Caco-2 (cell line): Measurements from ENCODE around the gene SPTLC1. TPM values are rescaled to one million over a fixed set of nuclear protein-coding genes. Genes with fewer than 3 reads are reported as not detected.

Experiments
- BruUV-seq: library from RNA; stranded (reverse); fragments of 400-500 nt; replicated peaks from 2 replicates; lab custom pipeline; 2021; lab: Mats Ljungman, UMichigan
- CTCF ChIA-PET: fragments of 300-600 bp; sonication (Branson Sonifier 250); formaldehyde crosslinking; loops from one replicate; lab custom pipeline; 2022; ENCODE audit warnings: antibody characterized with exemption; lab: Charles Lee
- POLR2A ChIA-PET: fragments of 300-600 bp; sonication (Branson Sonifier 250); formaldehyde crosslinking; loops from one replicate; lab custom pipeline; 2022; ENCODE audit warnings: antibody characterized with exemption; lab: Charles Lee
- DNase-seq, 2 experiments: peaks; one replicate each; pipeline versions ENCODE4 v3.0.0 to v3.0.0-alpha.2; 2020 to 2022
- H3K27me3 ChIP-seq: replicated peaks from 2 replicates; pipeline ENCODE4 v1.6.0; 2011; ENCODE audit warnings: low read length; ENCODE audit not compliant: control insufficient read depth, insufficient read depth
- H3K36me3 ChIP-seq: 2 replicates; pipeline ENCODE4 v1.5.1; 2011; ENCODE audit warnings: low read length; ENCODE audit not compliant: control insufficient read depth, insufficient read depth
- H3K4me1 ChIP-seq: fragments of 250-450 bp; sonication (Bioruptor Pico); 2 replicates; pipeline ENCODE4 v1.5.1; 2020; ENCODE audit warnings: mild to moderate bottlenecking
- H3K4me3 ChIP-seq: 2 replicates; pipeline ENCODE4 v1.5.1; 2011; ENCODE audit warnings: low read depth, mild to moderate bottlenecking, control low read depth, low read length
- H3K9me3 ChIP-seq: fragments of 250-450 bp; sonication (Bioruptor Pico); 2 replicates; pipeline ENCODE4 v1.5.1; 2020; ENCODE audit warnings: mild to moderate bottlenecking, moderate library complexity
- H3K27ac Mint-ChIP-seq: one replicate; pipeline ENCODE4 v1.8.0; 2022; ENCODE audit warnings: mixed read lengths; ENCODE audit not compliant: unreplicated experiment
- H3K27me3 Mint-ChIP-seq: one replicate; pipeline ENCODE4 v1.8.0; 2022; ENCODE audit warnings: mixed read lengths; ENCODE audit not compliant: insufficient read depth, unreplicated experiment
- H3K36me3 Mint-ChIP-seq: one replicate; pipeline ENCODE4 v1.8.0; 2022; ENCODE audit warnings: mild to moderate bottlenecking, mixed read lengths; ENCODE audit not compliant: insufficient read depth, unreplicated experiment
- H3K4me1 Mint-ChIP-seq: one replicate; pipeline ENCODE4 v1.8.0; 2022; ENCODE audit warnings: low read depth, mixed read lengths; ENCODE audit not compliant: unreplicated experiment
- H3K4me3 Mint-ChIP-seq: one replicate; pipeline ENCODE4 v1.8.0; 2022; ENCODE audit warnings: mild to moderate bottlenecking, moderate library complexity, mixed read lengths; ENCODE audit not compliant: unreplicated experiment
- H3K9me3 Mint-ChIP-seq: one replicate; pipeline ENCODE4 v1.8.0; 2022; ENCODE audit warnings: mixed read lengths; ENCODE audit not compliant: unreplicated experiment
- intact Hi-C: fragments of 100-400 bp; cut with micrococcal nuclease; formaldehyde crosslinking; loops from one replicate; pipeline ENCODE4 v1.10.0; 2022; ENCODE audit not compliant: unreplicated experiment
- total RNA-seq: library from RNA; stranded (reverse); gene quantifications from 2 replicates; pipeline ENCODE4 v1.2.3, GENCODE V29; 2022
- TF ChIP-seq, protein P1 (sequence below), 2 experiments: fragments of 200-600 bp in 1 of 2; IDR thresholded peaks; 1 replicate in 1 of 2; 2 replicates in 1 of 2; pipeline versions ENCODE4 v1.5.1 to v1.8.0; 2011 to 2022; ENCODE audit warnings: antibody characterized with exemption in 1 of 2, control low read depth in 1 of 2, inconsistent platforms in 1 of 2, low read depth in 1 of 2, low read length in 1 of 2, mild to moderate bottlenecking in 1 of 2, moderate library complexity in 1 of 2; ENCODE audit not compliant: insufficient read depth in 1 of 2, severe bottlenecking in 1 of 2, unreplicated experiment in 1 of 2

Gene SPTLC1
- total RNA-seq, 1 experiment from 2014 or later, result 43.6 TPM

DNA sequence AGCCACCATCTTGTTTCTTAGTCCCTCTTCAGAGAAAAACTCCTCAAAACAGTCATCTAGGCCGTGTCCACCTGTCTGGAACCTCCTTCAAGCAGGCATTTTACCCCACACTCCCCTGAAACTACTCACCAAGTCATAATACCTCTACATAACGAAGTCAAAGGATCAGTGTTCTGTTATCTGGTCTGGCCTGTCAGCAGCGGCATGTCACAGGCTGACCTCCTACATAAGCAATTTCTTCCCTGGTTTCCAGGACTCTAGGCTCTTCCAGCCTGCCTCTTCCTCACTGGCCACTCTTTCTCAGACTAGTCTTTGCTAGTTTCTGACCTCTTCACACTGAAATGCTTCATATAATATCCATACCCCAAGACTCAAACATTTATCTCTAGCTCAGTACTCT, 72.2 kb downstream of the SPTLC1 start:
- H3K27ac Mint-ChIP-seq, result peak overlapping the region; percentile 7

DNA sequence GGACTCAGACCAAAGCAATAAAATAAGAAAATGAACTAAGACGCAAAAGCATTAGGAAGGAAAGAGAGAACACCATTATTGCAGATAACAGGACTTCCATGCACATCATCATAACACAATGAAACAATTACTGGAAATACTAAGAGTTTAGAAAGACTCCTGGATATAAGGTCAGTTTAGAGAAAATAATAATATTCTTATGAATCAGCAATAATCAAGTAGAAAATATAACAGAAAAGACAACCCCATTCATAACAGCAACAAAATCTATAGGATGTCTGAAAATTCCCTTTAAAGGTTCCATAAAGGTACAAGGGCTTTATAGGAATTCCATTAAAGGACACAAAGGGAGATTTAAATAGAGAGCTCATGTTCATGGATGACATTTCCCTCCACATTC, 73.0 kb downstream of the SPTLC1 start:
- TF ChIP-seq, protein P1, sequence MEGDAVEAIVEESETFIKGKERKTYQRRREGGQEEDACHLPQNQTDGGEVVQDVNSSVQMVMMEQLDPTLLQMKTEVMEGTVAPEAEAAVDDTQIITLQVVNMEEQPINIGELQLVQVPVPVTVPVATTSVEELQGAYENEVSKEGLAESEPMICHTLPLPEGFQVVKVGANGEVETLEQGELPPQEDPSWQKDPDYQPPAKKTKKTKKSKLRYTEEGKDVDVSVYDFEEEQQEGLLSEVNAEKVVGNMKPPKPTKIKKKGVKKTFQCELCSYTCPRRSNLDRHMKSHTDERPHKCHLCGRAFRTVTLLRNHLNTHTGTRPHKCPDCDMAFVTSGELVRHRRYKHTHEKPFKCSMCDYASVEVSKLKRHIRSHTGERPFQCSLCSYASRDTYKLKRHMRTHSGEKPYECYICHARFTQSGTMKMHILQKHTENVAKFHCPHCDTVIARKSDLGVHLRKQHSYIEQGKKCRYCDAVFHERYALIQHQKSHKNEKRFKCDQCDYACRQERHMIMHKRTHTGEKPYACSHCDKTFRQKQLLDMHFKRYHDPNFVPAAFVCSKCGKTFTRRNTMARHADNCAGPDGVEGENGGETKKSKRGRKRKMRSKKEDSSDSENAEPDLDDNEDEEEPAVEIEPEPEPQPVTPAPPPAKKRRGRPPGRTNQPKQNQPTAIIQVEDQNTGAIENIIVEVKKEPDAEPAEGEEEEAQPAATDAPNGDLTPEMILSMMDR (IDR thresholded peaks at IDR 0.05; ENCODE audit: insufficient read depth in 1 of 2, low read depth in 1 of 2, low read length in 1 of 2, severe bottlenecking in 1 of 2, unreplicated experiment in 1 of 2), result no peak
- no peaks in the 10 kb centered on the region for H3K4me1 Mint-ChIP-seq
- no peak for DNase-seq
- BruUV-seq, result no TSS peak
- Histone ChIP-seq H3K4me1 (no peaks in the 10 kb centered on the region), H3K9me3 (peaks cover 4% of the 10 kb centered on the region; the same call in 1 of the 2 replicates), H3K36me3 (no peaks in the 10 kb centered on the region), H3K27me3 (no peaks in the 10 kb centered on the region), H3K4me3 (no peak overlapping the region)
- ChIA-PET CTCF (no interaction called here), POLR2A (no interaction called here)
- peaks cover 47% of the 10 kb centered on the region for H3K36me3 Mint-ChIP-seq
- peaks cover 23% of the 10 kb centered on the region for H3K9me3 Mint-ChIP-seq
- H3K4me3 Mint-ChIP-seq, result no peak overlapping the region
- no peak overlapping the region for H3K27ac Mint-ChIP-seq
- intact Hi-C loops, result no loop called here
- no peaks in the 10 kb centered on the region for H3K27me3 Mint-ChIP-seq

More for the DNA sequence above, 72.2 kb downstream of the SPTLC1 start:
- H3K27me3 Mint-ChIP-seq, result no peaks in the 10 kb centered on the region
- CTCF ChIA-PET, result no interaction called here
- peaks cover 23% of the 10 kb centered on the region for H3K9me3 Mint-ChIP-seq
- Histone ChIP-seq H3K27me3 (no peaks in the 10 kb centered on the region), H3K9me3 (peaks cover 4% of the 10 kb centered on the region; the same call in 1 of the 2 replicates), H3K4me1 (no peaks in the 10 kb centered on the region), H3K4me3 (no peak overlapping the region), H3K36me3 (no peaks in the 10 kb centered on the region)
- H3K4me3 Mint-ChIP-seq, result no peak overlapping the region
- TF ChIP-seq, protein P1 (IDR thresholded peaks at IDR 0.05; ENCODE audit: insufficient read depth in 1 of 2, low read depth in 1 of 2, low read length in 1 of 2, severe bottlenecking in 1 of 2, unreplicated experiment in 1 of 2), result no peak
- no peaks in the 10 kb centered on the region for H3K4me1 Mint-ChIP-seq
- H3K36me3 Mint-ChIP-seq, result peaks cover 47% of the 10 kb centered on the region
- DNase-seq, result no peak
- BruUV-seq, result no TSS peak
- intact Hi-C loops, result no loop called here
- POLR2A ChIA-PET, result no interaction called here

DNA sequence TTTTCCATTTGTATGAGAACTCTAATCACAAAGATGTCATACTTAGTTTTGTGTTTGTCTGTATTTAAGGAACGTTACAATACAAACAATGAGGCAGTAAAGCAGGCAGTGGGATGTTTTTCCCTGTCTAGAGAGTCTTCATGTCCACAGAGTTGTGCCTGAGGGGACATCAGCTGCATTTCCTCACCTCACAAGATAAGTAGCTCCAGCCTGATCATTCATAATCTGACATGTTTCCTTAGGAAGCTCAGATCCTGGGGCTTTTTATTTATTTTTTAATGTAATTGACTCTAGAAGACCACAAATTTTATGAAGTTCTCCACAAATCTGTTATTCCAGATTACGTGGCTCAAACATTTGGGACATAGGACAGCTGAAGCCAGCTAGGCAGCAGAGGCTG, 78.5 kb downstream of the SPTLC1 start:
- no TSS peak for BruUV-seq
- no peak overlapping the region for H3K4me3 Mint-ChIP-seq
- Histone ChIP-seq H3K9me3 (no peaks in the 10 kb centered on the region), H3K36me3 (no peaks in the 10 kb centered on the region), H3K4me1 (no peaks in the 10 kb centered on the region), H3K4me3 (no peak overlapping the region), H3K27me3 (no peaks in the 10 kb centered on the region)
- ChIA-PET CTCF (no interaction called here), POLR2A (no interaction called here)
- no peak overlapping the region for H3K27ac Mint-ChIP-seq
- H3K27me3 Mint-ChIP-seq, result no peaks in the 10 kb centered on the region
- H3K4me1 Mint-ChIP-seq, result no peaks in the 10 kb centered on the region
- DNase-seq, result no peak
- intact Hi-C loops, result no loop called here
- H3K9me3 Mint-ChIP-seq, result no peaks in the 10 kb centered on the region
- TF ChIP-seq, protein P1 (IDR thresholded peaks at IDR 0.05; ENCODE audit: insufficient read depth in 1 of 2, low read depth in 1 of 2, low read length in 1 of 2, severe bottlenecking in 1 of 2, unreplicated experiment in 1 of 2), result no peak
- H3K36me3 Mint-ChIP-seq, result peaks cover 11% of the 10 kb centered on the region
